OCI-LY1 (cell line): ENCODE measurements around the gene CHN2.

Source experiments
- H2AFZ ChIP-seq: fragments of 200-600 bp; sonication (generic), shearing (Covaris generic); 2 replicates; pipeline ENCODE4 v1.6.0; 2014; ENCODE audit warnings: antibody characterized with exemption, mild to moderate bottlenecking, low read length
- H3F3A ChIP-seq: fragments of 200-600 bp; sonication (generic), shearing (Covaris generic); 2 replicates; pipeline ENCODE4 v1.6.0; 2014; ENCODE audit warnings: mild to moderate bottlenecking, antibody characterized with exemption, low read length, moderate library complexity; ENCODE audit not compliant: insufficient read depth
- H3K27ac ChIP-seq: fragments of 200-600 bp; sonication (generic); 2 replicates; pipeline ENCODE4 v1.5.1; 2014; ENCODE audit warnings: low read length, mixed run types, mild to moderate bottlenecking, low read depth; ENCODE audit not compliant: poor library complexity, severe bottlenecking
- H3K27me3 ChIP-seq: fragments of 200-600 bp; sonication (generic); 2 replicates; pipeline ENCODE4 v1.6.0; 2014; ENCODE audit warnings: antibody characterized with exemption, mild to moderate bottlenecking, low read length, moderate library complexity; ENCODE audit not compliant: insufficient read depth
- H3K36me3 ChIP-seq: fragments of 200-600 bp; sonication (generic); 2 replicates; pipeline ENCODE4 v1.6.1; 2014; ENCODE audit warnings: mild to moderate bottlenecking, antibody characterized with exemption, low read length, moderate library complexity, mixed read lengths; ENCODE audit not compliant: insufficient read depth
- H3K4me1 ChIP-seq: fragments of 200-600 bp; sonication (generic); 2 replicates; pipeline ENCODE4 v1.5.1; 2014; ENCODE audit warnings: mild to moderate bottlenecking, low read length, moderate library complexity; ENCODE audit not compliant: insufficient read depth, severe bottlenecking
- H3K4me2 ChIP-seq: fragments of 200-600 bp; sonication (generic), shearing (Covaris generic); 2 replicates; pipeline ENCODE4 v1.6.1; 2014; ENCODE audit warnings: low read length
- H3K4me3 ChIP-seq: fragments of 200-600 bp; sonication (generic); 2 replicates; pipeline ENCODE4 v1.5.1; 2014; ENCODE audit warnings: low read length, low read depth, mild to moderate bottlenecking, mixed read lengths; ENCODE audit not compliant: poor library complexity, severe bottlenecking
- H3K79me2 ChIP-seq: fragments of 200-600 bp; shearing (Covaris generic); 2 replicates; pipeline ENCODE4 v1.6.1; 2016; ENCODE audit warnings: mixed run types, low read length, mixed read lengths; ENCODE audit not compliant: insufficient read depth
- H3K9ac ChIP-seq: fragments of 200-600 bp; sonication (generic), shearing (Covaris generic); 2 replicates; pipeline ENCODE4 v1.6.1; 2014; ENCODE audit warnings: mild to moderate bottlenecking, low read length, mixed read lengths
- H3K9me2 ChIP-seq: fragments of 200-600 bp; sonication (generic), shearing (Covaris generic); 2 replicates; pipeline ENCODE4 v1.6.1; 2014; ENCODE audit warnings: low read depth, mild to moderate bottlenecking, low read length, mixed read lengths
- H3K9me3 ChIP-seq: fragments of 200-600 bp; shearing (Covaris generic); 2 replicates; pipeline ENCODE4 v1.6.1; 2014; ENCODE audit warnings: low read length, mixed read lengths
- H4K20me1 ChIP-seq: fragments of 200-600 bp; sonication (generic), shearing (Covaris generic); 2 replicates; pipeline ENCODE4 v1.6.0; 2016; ENCODE audit warnings: mild to moderate bottlenecking, low read length; ENCODE audit not compliant: insufficient read depth
- EZH2 ChIP-seq: fragments of 200-600 bp; sonication (generic), shearing (Covaris generic); IDR thresholded peaks from 2 replicates; pipeline ENCODE4 v1.8.0; 2017; ENCODE audit warnings: borderline replicate concordance, mixed run types, mild to moderate bottlenecking, antibody characterized with exemption, low read length, moderate library complexity, mixed read lengths
- TF ChIP-seq, protein P1 (sequence below): fragments of 200-600 bp; sonication (generic), shearing (Covaris generic); IDR thresholded peaks from 2 replicates; pipeline ENCODE4 v1.5.1; 2017; ENCODE audit warnings: mild to moderate bottlenecking, antibody characterized with exemption, low read length, moderate library complexity, mixed read lengths

The CHN2 gene

DNA sequence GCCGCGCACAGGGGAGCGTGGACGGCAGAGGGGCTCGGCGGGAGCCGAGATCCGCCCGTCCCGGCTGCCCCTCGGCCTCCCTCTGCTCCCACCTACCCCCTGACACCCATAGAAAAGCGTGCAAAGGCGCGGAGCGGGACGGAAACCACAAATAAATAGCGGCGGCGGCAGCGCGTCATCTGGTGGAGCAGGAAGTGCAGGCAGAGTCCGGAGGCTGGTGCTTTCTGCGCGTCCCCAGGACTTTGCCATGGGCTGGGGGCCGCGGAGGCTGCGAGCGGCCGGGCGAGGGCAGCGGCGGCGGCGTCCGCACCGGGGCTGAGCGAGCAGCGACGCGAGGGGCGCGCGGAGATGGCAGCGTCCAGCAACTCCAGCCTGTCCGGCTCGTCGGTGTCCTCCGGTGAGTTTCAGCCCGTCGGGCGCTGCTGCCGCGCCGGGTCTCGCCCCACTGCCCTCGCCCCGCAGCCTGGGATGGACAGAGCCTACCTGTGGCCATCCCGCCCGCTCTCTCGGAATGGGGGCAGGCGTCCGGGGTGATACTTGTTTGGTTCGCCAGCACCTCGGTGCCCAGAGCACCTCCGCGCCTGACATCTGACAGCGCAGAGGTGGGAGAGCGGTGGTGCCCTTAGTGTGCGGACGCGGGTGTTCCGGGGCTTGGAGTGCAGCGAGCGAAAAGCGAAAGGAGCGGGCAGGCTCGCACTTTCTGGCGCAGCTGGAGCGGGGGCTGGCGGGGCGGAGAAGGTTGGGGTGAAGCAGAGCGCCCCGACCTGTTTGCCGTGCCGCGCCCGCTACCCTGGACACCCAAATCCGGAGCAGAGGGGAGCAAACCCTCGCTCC lies at the start of gene CHN2:
Gene CHN2 (plus strand): TSS at position 182 of the 834 bp plus-strand sequence.
- no peak for TF ChIP-seq EZH2
- TF ChIP-seq, protein P1, sequence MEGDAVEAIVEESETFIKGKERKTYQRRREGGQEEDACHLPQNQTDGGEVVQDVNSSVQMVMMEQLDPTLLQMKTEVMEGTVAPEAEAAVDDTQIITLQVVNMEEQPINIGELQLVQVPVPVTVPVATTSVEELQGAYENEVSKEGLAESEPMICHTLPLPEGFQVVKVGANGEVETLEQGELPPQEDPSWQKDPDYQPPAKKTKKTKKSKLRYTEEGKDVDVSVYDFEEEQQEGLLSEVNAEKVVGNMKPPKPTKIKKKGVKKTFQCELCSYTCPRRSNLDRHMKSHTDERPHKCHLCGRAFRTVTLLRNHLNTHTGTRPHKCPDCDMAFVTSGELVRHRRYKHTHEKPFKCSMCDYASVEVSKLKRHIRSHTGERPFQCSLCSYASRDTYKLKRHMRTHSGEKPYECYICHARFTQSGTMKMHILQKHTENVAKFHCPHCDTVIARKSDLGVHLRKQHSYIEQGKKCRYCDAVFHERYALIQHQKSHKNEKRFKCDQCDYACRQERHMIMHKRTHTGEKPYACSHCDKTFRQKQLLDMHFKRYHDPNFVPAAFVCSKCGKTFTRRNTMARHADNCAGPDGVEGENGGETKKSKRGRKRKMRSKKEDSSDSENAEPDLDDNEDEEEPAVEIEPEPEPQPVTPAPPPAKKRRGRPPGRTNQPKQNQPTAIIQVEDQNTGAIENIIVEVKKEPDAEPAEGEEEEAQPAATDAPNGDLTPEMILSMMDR = no peak
- no peaks in the 10 kb centered on the region for H3K9me3 ChIP-seq
- H3K4me1 ChIP-seq = no peaks in the 10 kb centered on the region
- 0 out of 2 replicates have a peak within 1 kb of the TSS, but pooled peaks have one; percentile 11 for H3K4me2 ChIP-seq
- H3K27ac ChIP-seq = no peak within 1 kb of the TSS
- no peak within 1 kb of the TSS for H3K4me3 ChIP-seq
- H3K36me3 ChIP-seq = no peaks in the 10 kb centered on the region
- H3F3A ChIP-seq = no peaks in the 10 kb centered on the region
- no peaks in the 10 kb centered on the region for H3K79me2 ChIP-seq
- no peaks in the 10 kb centered on the region for H3K9me2 ChIP-seq
- H2AFZ ChIP-seq = no peak within 1 kb of the TSS
- no peak within 1 kb of the TSS for H3K9ac ChIP-seq
- no peaks in the 10 kb centered on the region for H4K20me1 ChIP-seq
- peaks cover 6% of the 10 kb centered on the region; the same call in 1 of the 2 replicates for H3K27me3 ChIP-seq

DNA sequence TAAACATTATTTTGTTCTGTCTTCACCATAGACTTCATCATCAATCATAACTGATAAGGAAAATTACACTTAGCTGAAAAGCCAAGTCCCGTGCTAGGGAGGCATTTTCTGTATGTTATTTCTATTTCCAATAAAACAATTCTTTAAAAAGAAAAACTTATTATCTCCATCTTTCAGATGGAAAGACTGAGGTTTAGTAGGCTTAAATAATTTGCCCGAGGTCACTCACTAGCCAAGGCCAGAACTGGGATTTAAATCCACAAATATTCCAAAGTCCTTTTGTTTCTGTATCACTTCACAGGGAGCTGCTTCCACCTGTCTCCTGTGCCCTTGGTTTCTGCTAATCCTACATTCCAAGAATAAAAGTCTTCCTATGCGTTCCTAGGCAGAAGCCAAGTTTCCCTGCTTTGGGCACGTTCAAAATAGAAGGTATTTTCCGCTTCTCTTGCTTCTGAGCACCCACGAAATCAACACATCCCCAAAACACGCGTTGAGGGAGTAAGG lies 49.0 kb upstream of the CHN2 start:
- Histone ChIP-seq H3K9me2 (no peaks in the 10 kb centered on the region), H3K27me3 (no peaks in the 10 kb centered on the region; the same call in 1 of the 2 replicates), H3K4me2 (no peak overlapping the region), H3K79me2 (no peaks in the 10 kb centered on the region), H3F3A (no peaks in the 10 kb centered on the region), H3K9me3 (no peaks in the 10 kb centered on the region), H4K20me1 (no peaks in the 10 kb centered on the region), H3K36me3 (no peaks in the 10 kb centered on the region), H3K27ac (no peak overlapping the region), H3K9ac (no peak overlapping the region), H3K4me3 (no peak overlapping the region), H3K4me1 (no peaks in the 10 kb centered on the region), H2AFZ (no peak overlapping the region)
- no peak for TF ChIP-seq EZH2
- TF ChIP-seq, protein P1 = no peak

DNA sequence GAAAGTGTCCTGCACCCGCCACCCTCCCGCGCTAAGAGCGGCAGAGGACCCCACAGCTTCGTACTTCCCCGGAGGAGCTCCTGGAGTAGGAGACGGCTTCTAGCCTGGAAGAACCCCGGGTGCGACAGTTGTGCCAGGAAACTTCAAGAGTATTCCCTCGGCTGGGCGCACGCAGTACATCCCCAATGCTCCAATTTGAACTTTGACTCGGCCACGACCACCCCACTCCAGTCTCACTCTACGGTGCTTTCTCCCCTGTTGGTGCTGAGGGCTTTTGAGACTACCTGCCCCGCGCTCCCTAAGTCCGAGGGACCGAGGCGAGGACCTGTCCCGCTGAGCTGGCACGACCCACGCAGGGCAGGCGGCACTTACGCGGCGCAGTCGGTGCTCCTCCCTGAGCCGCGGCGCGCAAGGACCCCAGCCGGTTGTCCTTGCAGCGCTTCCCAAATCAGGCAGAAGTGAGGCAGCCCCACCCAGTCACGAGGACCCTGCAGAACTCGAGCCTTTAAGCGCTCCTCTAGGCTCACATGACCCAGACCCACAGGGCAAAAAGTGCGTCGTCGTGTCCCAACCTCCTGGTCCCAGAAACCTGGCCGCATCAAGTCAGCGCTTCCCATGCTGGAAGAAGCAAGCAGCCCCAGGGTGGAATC lies 48.4 kb upstream of the CHN2 start, which contains the start of gene CPVL:
Gene CPVL (minus strand): TSS at position 481 of the 650 bp plus-strand sequence. CDS start 25,476 bp downstream, outside the sequence.
- Histone ChIP-seq H3K4me3 (no peak within 1 kb of the TSS), H3F3A (no peaks in the 10 kb centered on the region), H3K27me3 (no peaks in the 10 kb centered on the region; the same call in 1 of the 2 replicates), H3K4me1 (no peaks in the 10 kb centered on the region), H3K9me2 (no peaks in the 10 kb centered on the region), H3K4me2 (no peak within 1 kb of the TSS), H3K79me2 (no peaks in the 10 kb centered on the region), H3K27ac (no peak within 1 kb of the TSS), H3K9me3 (no peaks in the 10 kb centered on the region), H3K36me3 (no peaks in the 10 kb centered on the region), H2AFZ (no peak within 1 kb of the TSS), H3K9ac (no peak within 1 kb of the TSS), H4K20me1 (no peaks in the 10 kb centered on the region)
- TF ChIP-seq, protein P1 = no peak
- no peak for TF ChIP-seq EZH2
